GM18520 (cell line): ENCODE data around the gene TP73.

Source experiments
- ATAC-seq: cut with Tn5 transposase; IDR thresholded peaks from one replicate; pipeline ENCODE4 v1.9.1; 2021; ENCODE audit not compliant: unreplicated experiment

Gene TP73

GRCh38 chr1:3683992-3684391 is 31.7 kb downstream of the TP73 start:
- no peak for ATAC-seq

- no peak for ATAC-seq
Measured at GRCh38 chr1:3685222-3685621, 32.9 kb downstream of the TP73 start.

- ATAC-seq, result no peak
Measured at GRCh38 chr1:3685906-3686305, 33.6 kb downstream of the TP73 start.

- no peak for ATAC-seq
Measured at GRCh38 chr1:3687504-3687903, 35.2 kb downstream of the TP73 start.

GRCh38 chr1:3688356-3689137 is 36.2 kb downstream of the TP73 start:
- ATAC-seq, result no peak

GRCh38 chr1:3689138-3689750 is 36.9 kb downstream of the TP73 start:
- ATAC-seq, result no peak

- ATAC-seq, result no peak
Measured at GRCh38 chr1:3690282-3691065, 38.2 kb downstream of the TP73 start.

- ATAC-seq, result no peak
Measured at GRCh38 chr1:3691421-3692204, 39.3 kb downstream of the TP73 start.

- no peak for ATAC-seq
Measured at GRCh38 chr1:3692598-3692997, 40.3 kb downstream of the TP73 start.

- no peak for ATAC-seq
Measured at GRCh38 chr1:3693321-3693720, 41.0 kb downstream of the TP73 start.

GRCh38 chr1:3695326-3696217 is 43.3 kb downstream of the TP73 start:
- no peak for ATAC-seq

GRCh38 chr1:3696689-3697088 is 44.4 kb downstream of the TP73 start:
- no peak for ATAC-seq

GRCh38 chr1:3697104-3697503 is 44.8 kb downstream of the TP73 start:
- no peak for ATAC-seq

GRCh38 chr1:3697810-3698209 is 45.5 kb downstream of the TP73 start:
- no peak for ATAC-seq

GRCh38 chr1:3698660-3699408 is 46.5 kb downstream of the TP73 start:
- ATAC-seq, result no peak

GRCh38 chr1:3699596-3699995 is 47.3 kb downstream of the TP73 start:
- no peak for ATAC-seq

- ATAC-seq, result no peak
Measured at GRCh38 chr1:3700631-3701030, 48.3 kb downstream of the TP73 start.

- ATAC-seq, result no peak
Measured at GRCh38 chr1:3702528-3702927, 50.2 kb downstream of the TP73 start.

- ATAC-seq, result no peak
Measured at GRCh38 chr1:3702990-3703728, 50.8 kb downstream of the TP73 start.
